GM20431 (cell line): ENCODE measurements around the gene ZC3H7A.

Experiments
- in situ Hi-C: fragments of 300-500 bp; cut with MseI, MboI; formaldehyde crosslinking; loops from one replicate; pipeline ENCODE4 v1.15.0; 2020; ENCODE audit warnings: low sequenced_read_pairs; ENCODE audit not compliant: unreplicated experiment

ZC3H7A gene

DNA sequence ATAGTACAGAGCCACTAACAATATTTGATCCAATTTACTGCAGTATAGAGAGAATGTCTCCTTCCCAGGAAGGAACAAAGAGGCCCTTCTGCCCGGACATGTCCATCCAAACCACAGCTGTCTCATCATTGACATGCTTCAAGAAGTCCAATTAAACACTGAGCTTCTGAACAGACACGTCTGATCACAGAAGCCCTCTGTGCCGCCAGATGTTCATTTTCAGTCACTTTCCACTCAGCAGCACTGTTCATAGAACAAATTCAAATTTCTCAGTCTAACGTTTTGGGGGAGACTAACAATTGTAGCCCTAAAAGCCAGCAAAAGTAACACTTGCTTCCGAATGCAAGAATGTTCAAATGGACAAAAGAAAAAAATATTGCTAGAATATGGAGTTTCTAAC, 15.3 kb downstream of the ZC3H7A start:
- in situ Hi-C loops, result no loop called here

DNA sequence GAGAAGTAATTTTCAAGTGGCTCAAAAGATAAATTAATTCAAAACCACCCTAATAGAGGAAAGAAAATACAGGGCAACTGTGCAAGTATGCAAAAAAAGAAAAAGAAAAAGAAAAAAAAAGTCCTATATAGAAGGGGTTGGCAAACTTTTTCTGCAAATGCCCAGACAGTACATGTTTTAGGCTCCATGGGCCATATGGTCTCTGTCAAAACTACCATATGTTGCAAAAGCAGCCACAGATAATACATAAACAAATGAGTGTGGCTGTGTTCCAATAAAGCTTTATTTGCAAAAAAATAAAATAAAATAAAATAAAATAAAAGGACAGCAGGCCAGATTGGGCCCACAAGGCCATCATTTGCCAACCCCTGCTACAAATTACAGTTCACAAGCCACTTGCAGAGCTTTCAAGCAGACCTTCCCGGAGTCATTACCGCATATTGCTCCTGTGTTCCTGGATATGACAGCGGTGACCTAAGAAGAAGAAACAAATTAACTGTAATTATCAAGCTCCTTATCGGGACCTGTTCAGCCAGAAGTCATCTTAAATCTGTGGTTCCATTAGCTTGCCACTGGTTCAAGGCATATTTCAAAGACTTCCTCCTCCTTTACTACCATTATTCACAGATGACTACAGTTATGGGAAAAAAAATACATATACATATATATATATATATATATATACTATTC, 15.9 kb downstream of the ZC3H7A start:
- in situ Hi-C loops, result no loop called here

DNA sequence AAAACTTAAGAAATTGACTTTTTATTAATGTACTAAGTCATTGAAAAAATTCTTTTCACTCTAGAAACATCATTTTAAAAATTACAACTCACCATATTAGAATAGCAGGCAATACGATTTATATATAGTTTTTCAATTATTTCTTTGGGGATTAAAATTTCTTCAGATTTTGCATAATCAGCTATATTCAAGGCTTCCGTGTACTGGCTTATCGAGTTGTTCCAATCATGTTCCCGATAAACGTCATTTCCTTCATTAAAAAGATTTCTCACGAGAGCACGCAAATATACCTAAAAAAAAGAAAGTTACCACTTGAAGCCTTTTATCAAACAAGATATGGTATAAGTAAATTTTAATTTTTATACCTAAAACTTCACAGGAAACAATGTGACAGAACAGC, 18.0 kb downstream of the ZC3H7A start:
- in situ Hi-C loops, result no loop called here

DNA sequence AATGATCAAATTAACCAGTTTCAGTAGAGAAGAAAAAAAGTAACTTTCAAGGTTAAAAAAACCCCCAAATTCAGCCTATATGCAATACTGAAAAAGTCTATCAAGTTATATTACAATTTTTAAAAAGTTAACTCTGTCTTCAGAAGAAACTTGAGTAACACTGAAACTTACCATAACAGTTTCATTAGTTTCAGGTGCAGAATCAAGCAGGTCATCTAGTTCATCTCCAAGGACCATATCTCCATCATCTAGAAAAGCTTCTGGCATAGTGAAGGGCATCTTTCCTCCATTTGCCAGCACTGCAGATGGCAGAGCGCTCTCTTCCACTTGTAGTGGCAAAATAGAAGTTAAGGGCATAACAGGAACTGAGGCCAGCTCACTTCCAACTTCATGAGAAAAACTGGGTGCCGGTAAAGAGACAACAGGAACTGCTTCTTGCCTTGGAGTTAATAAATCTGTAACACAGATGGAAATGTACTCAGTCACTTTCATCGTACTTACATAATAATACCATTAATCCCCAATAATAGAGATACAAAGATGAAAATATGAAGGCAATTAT, 22.9 kb downstream of the ZC3H7A start:
- in situ Hi-C loops, result no loop called here

DNA sequence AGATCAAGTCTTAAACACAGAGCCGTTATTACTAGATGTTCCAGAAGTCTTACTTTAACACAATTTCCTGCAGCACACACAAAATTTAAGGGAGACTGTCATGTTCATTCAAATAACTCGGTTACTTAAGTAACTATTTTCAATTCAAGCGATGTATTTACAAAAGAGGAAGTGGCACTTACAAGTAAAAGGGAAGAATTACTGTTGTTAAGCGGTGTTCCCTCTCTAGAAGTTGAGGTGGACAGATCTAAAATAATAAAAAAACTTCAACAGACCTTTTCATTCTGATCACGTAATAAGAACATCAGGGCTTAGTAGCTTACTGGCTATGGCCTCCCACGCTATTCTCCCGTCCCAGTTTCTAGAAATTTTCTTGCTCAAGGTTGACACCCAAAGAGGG, 28.2 kb downstream of the ZC3H7A start:
- in situ Hi-C loops, result no loop called here

- in situ Hi-C loops, result no loop called here
Measured at GRCh38 chr16:11762431-11762830, 34.6 kb downstream of the ZC3H7A start.

GRCh38 chr16:11759997-11760396, 37.1 kb downstream of the ZC3H7A start:
- in situ Hi-C loops, result no loop called here

DNA sequence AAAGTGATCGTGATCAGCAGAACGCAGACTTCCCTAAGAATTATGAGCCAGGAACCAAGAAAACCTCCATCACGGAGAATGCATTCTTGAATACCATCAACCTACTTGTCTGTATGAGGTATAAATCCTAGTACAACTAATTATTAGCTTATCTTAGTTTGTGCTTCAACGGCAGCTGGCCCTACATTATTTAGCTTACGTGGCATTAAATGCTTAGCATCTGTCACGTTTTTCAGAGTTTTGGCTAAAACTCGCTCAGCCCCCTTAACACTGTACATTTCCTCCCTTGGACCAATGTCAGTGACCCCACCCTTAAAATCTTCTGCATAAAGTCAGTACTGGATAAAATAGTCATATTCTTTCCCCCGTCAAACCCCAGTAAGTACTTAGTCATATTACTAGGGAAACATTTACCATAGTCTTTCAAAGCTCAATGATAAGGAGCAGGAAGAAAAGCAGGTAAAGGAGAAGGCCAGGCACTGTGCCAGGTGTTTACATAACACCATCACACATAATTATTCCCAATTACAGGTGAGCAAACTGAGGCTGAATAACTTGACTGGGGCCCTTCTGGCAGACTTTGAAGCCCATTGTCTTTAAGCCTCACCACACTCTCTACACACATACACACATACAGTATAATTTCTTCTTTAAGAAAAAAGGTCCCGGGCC, 37.8 kb downstream of the ZC3H7A start:
- in situ Hi-C loops, result no loop called here

DNA sequence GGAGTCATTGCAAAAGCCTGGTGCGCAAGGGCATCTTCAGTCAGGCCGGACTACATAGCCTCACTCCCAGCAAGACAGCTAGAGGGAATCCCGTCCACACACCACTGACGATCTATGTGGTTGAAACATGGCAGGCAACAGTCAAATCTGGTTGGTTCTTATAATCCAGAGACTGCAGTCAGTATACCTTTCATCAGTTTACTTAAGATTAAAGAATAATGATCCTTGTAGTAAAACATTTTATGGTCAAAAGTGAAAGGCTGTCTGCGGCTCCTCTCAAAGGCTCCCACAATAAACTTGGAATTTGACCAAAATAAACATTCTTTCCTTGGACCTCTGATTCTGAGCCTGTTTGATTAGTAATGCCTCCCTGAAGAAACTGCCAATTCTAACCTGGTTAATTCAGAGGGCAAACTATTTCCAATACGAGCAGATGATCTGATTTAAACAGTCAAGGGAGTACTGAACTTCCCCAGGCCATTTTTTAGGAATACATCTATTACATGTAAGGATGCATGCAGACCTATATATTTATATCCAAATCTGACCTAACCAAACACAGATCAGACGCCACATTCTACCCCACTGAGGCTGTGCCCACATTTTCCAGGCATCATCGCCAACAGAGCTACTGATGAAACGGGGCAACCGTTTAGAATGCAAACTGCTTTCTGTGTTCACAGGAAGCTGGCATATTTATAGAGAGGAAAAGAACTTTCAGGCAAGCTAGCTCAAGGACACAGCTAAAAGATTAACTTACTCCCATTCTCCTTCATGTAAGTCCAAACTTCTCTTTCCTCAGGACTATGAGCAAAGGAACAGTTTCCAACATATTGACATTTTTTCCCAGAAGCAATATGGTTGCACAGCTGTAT, 39.1 kb downstream of the ZC3H7A start:
- in situ Hi-C loops, result no loop called here

- in situ Hi-C loops, result no loop called here
Measured at GRCh38 chr16:11756248-11756647, 40.8 kb downstream of the ZC3H7A start.

- in situ Hi-C loops, result no loop called here
Measured at GRCh38 chr16:11755022-11755760, 41.9 kb downstream of the ZC3H7A start.

DNA sequence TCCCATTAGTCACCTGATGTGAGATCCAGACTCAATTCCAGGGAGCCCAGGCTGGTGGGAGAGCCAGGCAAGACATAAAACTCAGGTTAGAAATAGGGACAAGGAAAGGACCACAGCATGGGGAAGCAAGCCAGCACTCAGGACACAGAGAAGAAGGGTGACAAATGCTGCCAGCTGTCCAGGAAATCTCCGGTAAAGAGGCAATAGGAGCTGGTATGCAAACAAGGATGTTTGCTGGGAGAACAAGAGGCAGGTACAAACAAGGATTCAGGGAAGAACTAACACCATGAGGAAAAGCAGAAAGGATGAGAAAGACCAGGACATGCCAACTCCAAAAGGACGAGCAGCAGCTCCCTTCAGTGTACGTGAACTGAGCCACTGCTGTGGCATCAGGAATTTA, 44.2 kb downstream of the ZC3H7A start:
- in situ Hi-C loops, result no loop called here

- in situ Hi-C loops, result no loop called here
Measured at GRCh38 chr16:11750056-11750455, 47.0 kb downstream of the ZC3H7A start.

DNA sequence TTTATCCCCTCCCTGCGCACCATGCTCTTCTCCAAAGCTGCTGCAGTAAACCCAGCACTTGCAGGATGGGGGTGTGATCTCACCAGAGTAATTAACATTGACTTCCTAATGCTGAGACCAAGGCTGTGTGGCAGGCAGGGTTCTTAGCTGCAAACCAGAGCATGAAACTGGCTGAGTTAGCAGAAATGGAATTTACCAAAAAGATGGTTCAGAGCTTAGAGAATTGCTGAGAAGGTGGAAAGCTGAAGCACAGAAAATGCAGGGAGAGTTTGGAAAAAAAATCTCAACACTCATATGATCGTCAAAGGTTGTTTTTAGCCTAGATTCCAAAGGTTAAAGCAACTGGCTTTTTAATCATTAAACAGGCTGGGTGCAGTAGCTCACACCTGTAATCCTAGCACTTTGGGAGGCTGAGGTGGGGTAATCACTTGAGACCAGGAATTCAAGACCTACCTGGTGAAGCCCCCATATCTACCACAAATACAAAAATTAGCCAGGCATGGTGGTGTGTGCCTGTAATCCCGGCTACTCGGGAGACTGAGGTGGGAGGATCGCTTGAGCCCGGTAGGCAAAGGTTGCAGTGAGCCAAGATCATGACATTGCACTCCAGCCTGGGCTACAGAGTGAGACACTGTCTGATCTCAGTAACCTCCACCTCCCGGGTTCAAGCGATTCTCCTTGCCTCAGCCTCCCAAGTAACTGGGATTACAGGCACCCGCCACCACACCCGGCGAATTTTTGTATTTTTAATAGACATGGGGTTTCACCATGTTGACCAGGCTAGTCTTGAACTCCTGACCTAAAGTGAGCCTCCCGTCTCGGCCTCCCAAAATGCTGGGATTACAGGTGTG, 48.4 kb downstream of the ZC3H7A start:
- in situ Hi-C loops, result no loop called here

GRCh38 chr16:11747949-11748403, 49.1 kb downstream of the ZC3H7A start:
- in situ Hi-C loops, result no loop called here

- in situ Hi-C loops, result no loop called here
Measured at GRCh38 chr16:11744075-11744470, 53.0 kb downstream of the ZC3H7A start.

GRCh38 chr16:11743308-11744074, 53.6 kb downstream of the ZC3H7A start:
- in situ Hi-C loops, result no loop called here

GRCh38 chr16:11742536-11743307, 54.3 kb downstream of the ZC3H7A start, which contains the start of gene TXNDC11:
TXNDC11 (minus strand) TSS chr16:11742857; CDS start chr16:11742730, 127 bp downstream.
- in situ Hi-C loops, result no loop called here
